A673 (cell line): Measurements from ENCODE around the gene DGKK. TPM values are rescaled to one million over a fixed set of nuclear protein-coding genes. Genes with fewer than 3 reads are reported as not detected.

ENCODE experiments used
- BruUV-seq: library from RNA; stranded (reverse); fragments of 400-500 nt; replicated peaks from 2 replicates; lab custom pipeline; 2021; lab: Mats Ljungman, UMichigan
- CTCF ChIA-PET: fragments of 300-600 bp; sonication (Branson Sonifier 250); formaldehyde crosslinking; loops from one replicate; lab custom pipeline; 2022; ENCODE audit warnings: antibody characterized with exemption; lab: Charles Lee
- POLR2A ChIA-PET: fragments of 300-600 bp; sonication (Branson Sonifier 250); formaldehyde crosslinking; loops from one replicate; lab custom pipeline; 2022; ENCODE audit warnings: antibody characterized with exemption; ENCODE audit not compliant: low non-redundant PET; lab: Charles Lee
- DNase-seq: peaks from one replicate; pipeline ENCODE4 v3.0.0-alpha.2; 2015; ENCODE audit warnings: low spot score
- H3K27ac ChIP-seq: fragments of 200-600 bp; sonication (generic); 2 replicates; pipeline ENCODE4 v1.5.1; 2016; ENCODE audit warnings: mixed run types, low read depth, mild to moderate bottlenecking, mixed read lengths, antibody characterized with exemption, low read length; ENCODE audit not compliant: poor library complexity, severe bottlenecking
- H3K27me3 ChIP-seq: fragments of 200-600 bp; sonication (generic); replicated peaks from 2 replicates; pipeline ENCODE4 v1.6.1; 2017; ENCODE audit warnings: mixed run types, low read depth, mild to moderate bottlenecking, mixed read lengths, antibody characterized with exemption, low read length; ENCODE audit not compliant: insufficient read depth, poor library complexity
- H3K36me3 ChIP-seq: fragments of 200-600 bp; sonication (generic); 2 replicates; pipeline ENCODE4 v1.6.1; 2016; ENCODE audit warnings: mixed run types, mild to moderate bottlenecking, mixed read lengths, antibody characterized with exemption, low read length; ENCODE audit not compliant: insufficient read depth, poor library complexity, severe bottlenecking
- H3K4me1 ChIP-seq: fragments of 200-600 bp; sonication (generic); 2 replicates; pipeline ENCODE4 v1.6.1; 2017; ENCODE audit warnings: mixed run types, mild to moderate bottlenecking, mixed read lengths, antibody characterized with exemption, low read length; ENCODE audit not compliant: insufficient read depth, poor library complexity, severe bottlenecking
- H3K4me3 ChIP-seq: fragments of 200-600 bp; sonication (generic); 2 replicates; pipeline ENCODE4 v1.5.1; 2016; ENCODE audit warnings: low read depth, mixed run types, mild to moderate bottlenecking, mixed read lengths, low read length; ENCODE audit not compliant: poor library complexity, severe bottlenecking
- H3K9me3 ChIP-seq: fragments of 200-600 bp; sonication (generic); 2 replicates; pipeline ENCODE4 v1.6.1; 2016; ENCODE audit warnings: mixed run types, low read depth, mild to moderate bottlenecking, mixed read lengths, antibody characterized with exemption, low read length; ENCODE audit not compliant: poor library complexity, severe bottlenecking
- CTCF ChIP-seq: fragments of 300-800, 200-600 bp; sonication (generic); conservative IDR thresholded peaks from 2 replicates; pipeline ENCODE4 v1.5.1; 2017; ENCODE audit warnings: low read depth, mild to moderate bottlenecking, antibody characterized with exemption, low read length, moderate library complexity, mixed read lengths
- EZH2 ChIP-seq: fragments of 200-600 bp; sonication (generic); IDR thresholded peaks from 2 replicates; pipeline ENCODE4 v1.6.1; 2017; ENCODE audit warnings: borderline replicate concordance, low read depth, mild to moderate bottlenecking, mixed read lengths, antibody characterized with exemption, low read length; ENCODE audit not compliant: poor library complexity, severe bottlenecking
- intact Hi-C: fragments of 100-400 bp; cut with micrococcal nuclease; formaldehyde crosslinking; loops from one replicate; pipeline ENCODE4 v1.10.0; 2022; ENCODE audit not compliant: unreplicated experiment
- total RNA-seq: library from RNA; stranded (reverse); gene quantifications from 2 replicates; pipeline ENCODE4 v1.2.3, GENCODE V29; 2021

Gene DGKK
- total RNA-seq, 1 experiment from 2014 or later = 10.8 TPM

- Histone ChIP-seq H3K4me3 (no peak overlapping the region), H3K36me3 (no peaks in the 10 kb centered on the region), H3K27ac (no peak overlapping the region), H3K27me3 (no peaks in the 10 kb centered on the region), H3K4me1 (peaks cover 15% of the 10 kb centered on the region), H3K9me3 (no peaks in the 10 kb centered on the region)
- ChIA-PET POLR2A (no interaction called here), CTCF (no interaction called here)
- DNase-seq = no peak
- intact Hi-C loops = no loop called here
- no TSS peak for BruUV-seq
- TF ChIP-seq CTCF (no peak), EZH2 (no peak)
Observed at GRCh38 chrX:50428174-50428573, 42.5 kb downstream of the DGKK start.

- DNase-seq = no peak
- POLR2A ChIA-PET = no interaction called here
Observed at GRCh38 chrX:50407976-50408375, 62.6 kb downstream of the DGKK start.

GRCh38 chrX:50403903-50404302, 66.7 kb downstream of the DGKK start:
- CTCF ChIA-PET = no interaction called here

More at GRCh38 chrX:50407976-50408375, 62.6 kb downstream of the DGKK start:
- CTCF ChIA-PET = no interaction called here
- no peaks in the 10 kb centered on the region for H3K27me3 ChIP-seq
- no peak overlapping the region for H3K27ac ChIP-seq
- H3K9me3 ChIP-seq = no peaks in the 10 kb centered on the region
- H3K36me3 ChIP-seq = no peaks in the 10 kb centered on the region
- H3K4me3 ChIP-seq = no peak overlapping the region
- no TSS peak for BruUV-seq
- intact Hi-C loops = no loop called here
- TF ChIP-seq CTCF (peak; percentile 17; the same call in 1 of the 2 replicates), EZH2 (no peak)
- no peaks in the 10 kb centered on the region for H3K4me1 ChIP-seq

More at GRCh38 chrX:50403903-50404302, 66.7 kb downstream of the DGKK start:
- DNase-seq = no peak
- no peak for TF ChIP-seq CTCF
- no peak for TF ChIP-seq EZH2
- intact Hi-C loops = no loop called here
- no peaks in the 10 kb centered on the region for H3K9me3 ChIP-seq
- POLR2A ChIA-PET = no interaction called here
- no peaks in the 10 kb centered on the region for H3K27me3 ChIP-seq
- H3K4me3 ChIP-seq = no peak overlapping the region
- no TSS peak for BruUV-seq
- H3K4me1 ChIP-seq = no peaks in the 10 kb centered on the region
- no peak overlapping the region for H3K27ac ChIP-seq
- H3K36me3 ChIP-seq = no peaks in the 10 kb centered on the region
